ENCODE measurements around the gene EVC2. TPM values are rescaled to one million over a fixed set of nuclear protein-coding genes. Genes with fewer than 3 reads are reported as not detected.
A peak's percentile ranks its signal among the peaks of the same experiment; 100 is the strongest.

The EVC2 gene
- total and polyA plus RNA-seq, 2 of the 13 experiments (the other 11 are each of a cell fraction or from before 2014, with no cell fraction given) = not detected

DNA sequence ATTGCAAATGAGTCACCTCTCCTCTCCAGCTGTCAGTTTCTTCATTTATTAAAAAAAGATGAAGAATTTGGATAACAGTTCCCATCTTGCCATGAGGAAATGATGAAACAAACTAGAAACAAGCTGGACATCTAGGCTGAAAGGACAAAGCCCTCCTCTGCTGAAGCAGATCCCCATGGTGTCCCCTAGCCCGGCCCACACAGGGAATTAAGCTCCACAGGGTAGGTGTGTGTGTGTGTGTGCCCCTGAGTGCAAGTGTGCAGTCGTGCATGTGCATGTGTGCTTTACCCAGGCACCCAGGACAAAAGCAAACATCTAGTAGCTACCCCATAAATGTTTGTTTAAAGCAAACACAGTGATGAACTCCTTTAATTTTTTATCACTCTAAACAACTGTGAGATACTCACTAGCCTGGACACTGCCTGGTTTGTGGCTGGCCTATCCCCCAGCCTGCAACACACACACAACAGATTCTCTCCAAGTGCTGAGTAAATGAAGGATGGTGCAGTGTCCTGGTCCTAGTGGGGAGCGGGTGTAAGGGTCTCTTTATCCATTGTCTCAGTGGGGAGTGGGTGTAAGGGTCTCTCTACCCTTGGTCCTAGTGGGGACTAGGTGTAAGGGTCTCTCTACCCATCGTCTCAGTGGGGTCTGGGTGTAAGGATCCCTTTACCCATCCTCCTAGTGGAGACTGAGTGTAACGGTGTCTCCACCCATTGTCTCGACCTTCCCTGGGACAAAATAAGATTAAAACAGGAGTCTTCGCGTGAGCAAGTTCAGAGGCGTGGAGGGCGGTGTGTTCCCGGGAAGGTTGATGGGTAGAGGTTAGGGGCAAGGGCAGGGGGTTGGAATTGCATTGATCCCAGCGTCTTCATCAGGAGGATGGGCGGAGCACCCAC, 2.0 kb upstream of the EVC2 start (continued):
- TF ChIP-seq ZNF264 (CRISPR knock-in tag; IDR thresholded peaks at IDR 0.05) (no peak), FOXP1 (IDR thresholded peaks at IDR 0.05) (no peak), FOXP1 (CRISPR knock-in tag; IDR thresholded peaks at IDR 0.05) (peak; percentile 35; the same call in 1 of the 2 replicates), SMAD1 (CRISPR knock-in tag; IDR thresholded peaks at IDR 0.05; ENCODE audit: borderline replicate concordance, low read depth) (no peak), SOX6 (IDR thresholded peaks at IDR 0.05) (no peak), SOX6 (CRISPR knock-in tag; IDR thresholded peaks at IDR 0.05) (peak; percentile 22; the same call in 1 of the 2 replicates), NBN (conservative IDR thresholded peaks at IDR 0.05) (no peak), MAFK (conservative IDR thresholded peaks at IDR 0.05 in 1 of 2, IDR thresholded peaks at IDR 0.05 in 1 of 2; ENCODE audit: low read length in 2 of 2) (no peak), ZNF7 (CRISPR knock-in tag; IDR thresholded peaks at IDR 0.05) (no peak), RAD51 (IDR thresholded peaks at IDR 0.05; ENCODE audit: borderline replicate concordance) (no peak), ZNF350 (CRISPR knock-in tag; IDR thresholded peaks at IDR 0.05; ENCODE audit: borderline replicate concordance, low read depth) (peak; percentile 66; the same call in 1 of the 2 replicates), ZNF260 (CRISPR knock-in tag; IDR thresholded peaks at IDR 0.05; ENCODE audit: borderline replicate concordance, low read depth) (no peak), AGO1 (IDR thresholded peaks at IDR 0.05; ENCODE audit: low read depth, low read length, poor library complexity, severe bottlenecking) (no peak), ZNF205 (CRISPR knock-in tag; IDR thresholded peaks at IDR 0.05) (no peak), ZMYM3 (CRISPR knock-in tag; IDR thresholded peaks at IDR 0.05) (0 out of 2 replicates have a peak, but pooled peaks have one; percentile 14), TBX3 (IDR thresholded peaks at IDR 0.05; ENCODE audit: borderline replicate concordance) (no peak), FOXK2 (IDR thresholded peaks at IDR 0.05) (no peak), NCOA5 (CRISPR knock-in tag; IDR thresholded peaks at IDR 0.05) (no peak), ZNF180 (CRISPR knock-in tag; IDR thresholded peaks at IDR 0.05; ENCODE audit: borderline replicate concordance, low read depth) (no peak), ZFP36L1 (CRISPR knock-in tag; IDR thresholded peaks at IDR 0.05) (no peak), KDM6A (CRISPR knock-in tag; IDR thresholded peaks at IDR 0.05; ENCODE audit: low read depth) (no peak)
- TF ChIP-seq, protein P1, sequence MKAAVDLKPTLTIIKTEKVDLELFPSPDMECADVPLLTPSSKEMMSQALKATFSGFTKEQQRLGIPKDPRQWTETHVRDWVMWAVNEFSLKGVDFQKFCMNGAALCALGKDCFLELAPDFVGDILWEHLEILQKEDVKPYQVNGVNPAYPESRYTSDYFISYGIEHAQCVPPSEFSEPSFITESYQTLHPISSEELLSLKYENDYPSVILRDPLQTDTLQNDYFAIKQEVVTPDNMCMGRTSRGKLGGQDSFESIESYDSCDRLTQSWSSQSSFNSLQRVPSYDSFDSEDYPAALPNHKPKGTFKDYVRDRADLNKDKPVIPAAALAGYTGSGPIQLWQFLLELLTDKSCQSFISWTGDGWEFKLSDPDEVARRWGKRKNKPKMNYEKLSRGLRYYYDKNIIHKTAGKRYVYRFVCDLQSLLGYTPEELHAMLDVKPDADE (CRISPR knock-in tag; IDR thresholded peaks at IDR 0.05) = no peak
- TF ChIP-seq, protein P2, sequence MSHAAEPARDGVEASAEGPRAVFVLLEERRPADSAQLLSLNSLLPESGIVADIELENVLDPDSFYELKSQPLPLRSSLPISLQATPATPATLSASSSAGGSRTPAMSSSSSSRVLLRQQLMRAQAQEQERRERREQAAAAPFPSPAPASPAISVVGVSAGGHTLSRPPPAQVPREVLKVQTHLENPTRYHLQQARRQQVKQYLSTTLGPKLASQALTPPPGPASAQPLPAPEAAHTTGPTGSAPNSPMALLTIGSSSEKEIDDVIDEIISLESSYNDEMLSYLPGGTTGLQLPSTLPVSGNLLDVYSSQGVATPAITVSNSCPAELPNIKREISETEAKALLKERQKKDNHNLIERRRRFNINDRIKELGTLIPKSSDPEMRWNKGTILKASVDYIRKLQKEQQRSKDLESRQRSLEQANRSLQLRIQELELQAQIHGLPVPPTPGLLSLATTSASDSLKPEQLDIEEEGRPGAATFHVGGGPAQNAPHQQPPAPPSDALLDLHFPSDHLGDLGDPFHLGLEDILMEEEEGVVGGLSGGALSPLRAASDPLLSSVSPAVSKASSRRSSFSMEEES (CRISPR knock-in tag; IDR thresholded peaks at IDR 0.05) = no peak; the same call in 1 of the 2 replicates
- TF ChIP-seq, protein P3, sequence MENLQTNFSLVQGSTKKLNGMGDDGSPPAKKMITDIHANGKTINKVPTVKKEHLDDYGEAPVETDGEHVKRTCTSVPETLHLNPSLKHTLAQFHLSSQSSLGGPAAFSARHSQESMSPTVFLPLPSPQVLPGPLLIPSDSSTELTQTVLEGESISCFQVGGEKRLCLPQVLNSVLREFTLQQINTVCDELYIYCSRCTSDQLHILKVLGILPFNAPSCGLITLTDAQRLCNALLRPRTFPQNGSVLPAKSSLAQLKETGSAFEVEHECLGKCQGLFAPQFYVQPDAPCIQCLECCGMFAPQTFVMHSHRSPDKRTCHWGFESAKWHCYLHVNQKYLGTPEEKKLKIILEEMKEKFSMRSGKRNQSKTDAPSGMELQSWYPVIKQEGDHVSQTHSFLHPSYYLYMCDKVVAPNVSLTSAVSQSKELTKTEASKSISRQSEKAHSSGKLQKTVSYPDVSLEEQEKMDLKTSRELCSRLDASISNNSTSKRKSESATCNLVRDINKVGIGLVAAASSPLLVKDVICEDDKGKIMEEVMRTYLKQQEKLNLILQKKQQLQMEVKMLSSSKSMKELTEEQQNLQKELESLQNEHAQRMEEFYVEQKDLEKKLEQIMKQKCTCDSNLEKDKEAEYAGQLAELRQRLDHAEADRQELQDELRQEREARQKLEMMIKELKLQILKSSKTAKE (CRISPR knock-in tag; IDR thresholded peaks at IDR 0.05; ENCODE audit: borderline replicate concordance) = no peak
